ENCODE measurements around the gene NOS1AP. TPM values are rescaled to one million over a fixed set of nuclear protein-coding genes. Genes with fewer than 3 reads are reported as not detected.
"Not testable (repeated sequence)": the region's sequence is repeated elsewhere in the genome, so short reads cannot be mapped to it uniquely, and the experiment has no call there.

NOS1AP gene
- total and polyA plus RNA-seq, 9 donors, result 0.50 to 4.4 (median 1.5) TPM

DNA sequence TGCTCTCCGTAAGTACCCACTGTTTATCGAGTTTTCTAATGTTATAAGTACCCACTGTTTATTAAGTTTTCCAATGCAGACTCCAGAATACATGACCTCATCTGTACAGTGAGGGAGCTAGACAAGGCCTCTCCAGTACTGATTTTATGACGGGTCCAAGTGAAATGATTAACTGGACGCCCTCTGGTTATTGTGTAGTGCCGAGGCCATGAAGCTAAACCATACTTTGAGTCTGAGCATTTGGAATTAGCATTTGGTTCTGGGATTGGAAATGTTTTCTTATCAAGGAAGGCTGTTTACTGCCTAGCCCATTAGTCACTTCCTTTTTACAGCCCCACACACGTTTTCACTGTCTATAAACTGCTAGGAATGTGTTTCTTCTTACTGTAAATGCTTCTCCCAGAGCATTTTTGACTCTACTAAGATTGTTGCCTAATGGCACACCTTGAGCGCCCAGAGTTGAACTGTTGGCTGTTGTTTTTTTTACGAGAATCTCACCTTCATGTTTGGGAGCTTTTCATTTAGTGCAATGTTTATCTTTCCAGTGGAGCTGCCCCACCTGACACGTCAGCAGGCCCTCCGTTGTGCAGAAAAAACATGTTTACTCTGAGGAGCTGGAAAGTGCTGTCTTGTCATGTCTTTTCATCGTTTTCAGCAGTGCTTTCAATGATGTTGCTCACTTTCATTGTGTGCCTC is 280.3 kb downstream of the NOS1AP start:
- intact Hi-C loops (cut with DNase I), result no loop called here
- no peaks in the 10 kb centered on the region for H3K36me3 ChIP-seq
- no peak for DNase-seq
- WGBS, 3 donors, result 42 to 48% (median 47%) methylated on average over 11 of the region's 11 CpGs
- H3K4me1 ChIP-seq (ENCODE audit: insufficient read depth), result no peaks in the 10 kb centered on the region
- H3K27ac ChIP-seq, result no peak overlapping the region
- H3K9me3 ChIP-seq, result no peaks in the 10 kb centered on the region
- H3K27me3 ChIP-seq, result no peaks in the 10 kb centered on the region
- no peak overlapping the region for H3K4me3 ChIP-seq
- TF ChIP-seq CTCF (IDR thresholded peaks at IDR 0.05), result no peak
- TF ChIP-seq EP300 (IDR thresholded peaks at IDR 0.05), result no peak
- no peak for TF ChIP-seq POLR2A (IDR thresholded peaks at IDR 0.05)

DNA sequence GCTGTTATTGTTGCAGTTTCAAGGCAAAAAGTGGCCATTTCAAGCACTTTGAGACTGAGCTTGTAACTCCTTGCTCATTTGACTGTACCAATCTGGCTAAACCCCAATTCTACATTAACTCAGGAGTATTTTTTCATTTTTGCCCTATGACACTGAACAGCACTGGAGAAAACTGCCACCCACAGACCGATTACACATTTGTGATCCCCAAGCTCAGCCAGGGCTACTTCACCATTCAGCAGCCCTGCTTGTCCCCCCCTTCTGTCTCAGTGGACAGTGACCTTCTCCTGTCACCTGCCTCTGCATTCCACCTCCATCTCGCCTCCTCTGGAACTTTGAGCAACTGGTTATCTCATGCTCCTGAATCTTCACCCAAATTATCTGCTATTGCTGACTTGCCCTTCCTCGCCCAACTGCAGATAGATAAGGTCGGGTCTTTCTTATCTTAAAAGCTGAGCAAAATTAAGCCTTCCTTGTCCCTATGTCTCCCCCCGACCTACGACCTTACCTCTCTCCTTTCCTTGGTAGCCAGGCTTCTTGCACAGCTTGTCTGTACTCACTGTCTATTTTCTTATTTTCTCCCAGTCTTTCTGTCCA is 281.9 kb downstream of the NOS1AP start:
- H3K27me3 ChIP-seq, result no peaks in the 10 kb centered on the region
- no peaks in the 10 kb centered on the region for H3K9me3 ChIP-seq
- no peak for TF ChIP-seq POLR2A (IDR thresholded peaks at IDR 0.05)
- no peak for TF ChIP-seq EP300 (IDR thresholded peaks at IDR 0.05)
- TF ChIP-seq CTCF (IDR thresholded peaks at IDR 0.05), result no peak
- no peaks in the 10 kb centered on the region for H3K4me1 ChIP-seq (ENCODE audit: insufficient read depth)
- no peaks in the 10 kb centered on the region for H3K36me3 ChIP-seq
- 78 to 87% (median 81%) methylated on average over 6 of the region's 6 CpGs for WGBS, 3 donors
- intact Hi-C loops (cut with DNase I), result no loop called here
- no peak overlapping the region for H3K27ac ChIP-seq
- no peak overlapping the region for H3K4me3 ChIP-seq
- DNase-seq, result no peak

GRCh38 chr1:162351874-162352273 is 282.4 kb downstream of the NOS1AP start:
- 72 to 96% (median 91%) methylated on average over 3 to 4 of the region's 4 CpGs for WGBS, 3 donors
- H3K36me3 ChIP-seq; H3K27me3 ChIP-seq; H3K27ac ChIP-seq; intact Hi-C loops (cut with DNase I); H3K4me1 ChIP-seq (ENCODE audit: insufficient read depth); DNase-seq; H3K9me3 ChIP-seq; H3K4me3 ChIP-seq: not testable (repeated sequence)

- TF ChIP-seq EP300 (IDR thresholded peaks at IDR 0.05) (no peak), CTCF (IDR thresholded peaks at IDR 0.05) (no peak), POLR2A (IDR thresholded peaks at IDR 0.05) (no peak)
- intact Hi-C loops (cut with DNase I), result no loop called here
- no peak overlapping the region for H3K27ac ChIP-seq
- H3K27me3 ChIP-seq, result no peaks in the 10 kb centered on the region
- H3K36me3 ChIP-seq, result no peaks in the 10 kb centered on the region
- no peak for DNase-seq
- H3K4me3 ChIP-seq, result no peak overlapping the region
- H3K4me1 ChIP-seq (ENCODE audit: insufficient read depth), result no peaks in the 10 kb centered on the region
- no peaks in the 10 kb centered on the region for H3K9me3 ChIP-seq
- WGBS, 3 donors, result 86 to 88% (median 88%) methylated on average over 9 of the region's 9 CpGs
Observed at GRCh38 chr1:162353078-162353477, 283.6 kb downstream of the NOS1AP start.

DNA sequence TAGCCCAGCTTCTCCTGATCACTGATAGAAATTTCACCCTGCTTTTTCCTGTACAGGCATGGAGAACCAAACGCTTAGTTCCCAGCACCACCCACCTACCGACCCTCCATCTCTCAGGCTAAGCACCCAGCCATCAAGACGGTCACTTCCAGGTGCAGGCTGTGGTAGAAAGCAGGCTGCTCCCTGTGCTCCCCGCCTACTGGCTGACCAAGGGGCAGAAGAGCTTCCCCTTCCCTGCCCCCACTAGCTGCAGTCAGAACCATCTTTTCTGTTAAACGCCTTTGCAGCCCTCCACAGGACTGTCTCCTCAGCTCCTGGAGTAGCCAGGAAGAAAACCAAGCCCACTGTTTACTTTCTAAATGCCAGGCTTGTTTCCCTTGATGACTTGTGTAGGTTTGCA is 284.2 kb downstream of the NOS1AP start:
- no peaks in the 10 kb centered on the region for H3K9me3 ChIP-seq
- no peaks in the 10 kb centered on the region for H3K4me1 ChIP-seq (ENCODE audit: insufficient read depth)
- WGBS, 3 donors, result 78 to 88% (median 80%) methylated on average over 5 of the region's 5 CpGs
- TF ChIP-seq EP300 (IDR thresholded peaks at IDR 0.05), result no peak
- no peak overlapping the region for H3K27ac ChIP-seq
- no peak for DNase-seq
- H3K36me3 ChIP-seq, result no peaks in the 10 kb centered on the region
- intact Hi-C loops (cut with DNase I), result no loop called here
- no peak overlapping the region for H3K4me3 ChIP-seq
- H3K27me3 ChIP-seq, result no peaks in the 10 kb centered on the region

Measured in ovary (tissue), 9 donors.